ENCODE data around the gene LDHAL6B.
"Not testable (repeated sequence)": the region's sequence is repeated elsewhere in the genome, so short reads cannot be mapped to it uniquely, and the experiment has no call there.

LDHAL6B gene
- 0 reads per million in 2 experiments for total RNA-seq

DNA sequence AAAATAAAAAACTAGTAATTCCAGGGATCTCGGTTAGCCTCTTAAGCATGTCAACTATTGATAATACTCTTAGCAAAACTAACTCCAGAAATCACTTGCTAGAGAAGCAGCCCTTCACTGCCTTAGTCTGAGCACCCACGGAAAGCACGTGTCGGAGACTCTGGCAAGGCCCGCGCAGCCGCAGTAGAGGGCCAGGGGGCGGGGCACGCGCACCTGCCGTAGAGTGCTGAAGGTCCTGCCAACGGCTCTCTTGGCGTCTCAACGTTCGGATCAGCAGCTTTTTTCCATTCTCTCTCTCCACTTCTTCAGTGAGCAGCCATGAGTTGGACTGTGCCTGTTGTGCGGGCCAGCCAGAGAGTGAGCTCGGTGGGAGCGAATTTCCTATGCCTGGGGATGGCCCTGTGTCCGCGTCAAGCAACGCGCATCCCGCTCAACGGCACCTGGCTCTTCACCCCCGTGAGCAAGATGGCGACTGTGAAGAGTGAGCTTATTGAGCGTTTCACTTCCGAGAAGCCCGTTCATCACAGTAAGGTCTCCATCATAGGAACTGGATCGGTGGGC is at the start of gene LDHAL6B:
LDHAL6B (plus strand) TSS at position 221 of the 561 bp plus-strand sequence; CDS start at position 319, 98 bp downstream.
- DNase-seq (ENCODE audit: low read depth): no peak

DNA sequence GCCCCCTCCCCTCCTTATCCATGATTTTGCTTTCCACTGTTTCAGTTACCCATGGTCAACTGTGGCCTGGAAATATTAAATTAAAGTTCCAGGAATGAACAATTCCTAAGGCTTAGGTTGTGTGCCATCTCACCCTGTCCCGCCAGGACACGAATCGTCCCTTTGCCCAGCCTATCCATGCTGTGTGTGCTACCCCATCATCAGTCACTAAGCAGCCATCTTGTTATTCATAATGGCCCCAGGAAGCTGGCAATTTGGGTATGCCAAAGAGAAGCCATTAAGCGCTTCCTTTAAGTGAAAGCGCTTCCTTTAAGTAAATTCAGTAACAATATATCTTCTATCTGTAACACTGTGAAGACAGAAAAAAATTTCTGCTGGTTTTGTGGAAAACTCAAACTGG is 49.2 kb upstream of the LDHAL6B start:
- no peak for DNase-seq (ENCODE audit: low read depth)

DNA sequence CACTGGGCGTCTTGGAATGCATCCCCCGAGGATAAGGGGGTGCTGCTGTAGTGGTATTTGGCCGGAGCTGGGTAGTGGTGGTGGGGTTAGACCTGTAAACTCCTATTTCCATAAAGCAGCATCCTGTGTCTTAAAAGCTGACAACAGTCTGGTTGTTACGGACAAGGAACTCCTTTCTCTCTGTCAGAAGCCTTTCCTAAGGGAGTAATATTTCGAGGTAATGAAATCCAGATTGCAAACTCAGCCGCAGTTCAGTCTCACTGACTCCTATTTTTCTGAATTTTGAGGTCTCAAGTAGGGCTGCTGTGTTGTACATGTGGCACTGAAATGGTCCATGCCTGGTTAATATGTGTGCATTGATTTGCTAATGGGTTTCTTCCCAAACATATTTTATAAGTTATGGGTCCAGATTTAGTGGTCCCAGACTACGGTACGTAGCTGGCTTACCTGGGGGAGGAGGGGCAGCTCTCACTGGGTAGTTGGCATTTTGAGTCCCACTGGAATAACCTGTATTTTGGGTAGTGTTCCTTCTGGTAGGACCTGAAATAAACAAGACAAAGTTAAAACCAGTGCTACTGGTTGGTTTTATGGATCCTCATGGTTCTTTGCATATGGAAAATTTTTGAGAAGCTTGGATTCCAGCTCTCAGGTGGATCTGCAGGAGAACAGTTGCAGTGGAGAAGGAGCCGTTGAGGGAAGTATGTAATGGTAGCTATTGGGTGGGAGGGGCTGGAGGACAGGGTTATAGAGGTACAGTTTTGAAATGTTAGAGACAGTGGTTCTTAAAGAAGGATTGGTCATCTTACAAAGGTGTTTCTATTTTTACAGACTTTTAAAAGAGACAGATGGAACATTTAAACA is 48.6 kb upstream of the LDHAL6B start:
- DNase-seq (ENCODE audit: low read depth): no peak

DNA sequence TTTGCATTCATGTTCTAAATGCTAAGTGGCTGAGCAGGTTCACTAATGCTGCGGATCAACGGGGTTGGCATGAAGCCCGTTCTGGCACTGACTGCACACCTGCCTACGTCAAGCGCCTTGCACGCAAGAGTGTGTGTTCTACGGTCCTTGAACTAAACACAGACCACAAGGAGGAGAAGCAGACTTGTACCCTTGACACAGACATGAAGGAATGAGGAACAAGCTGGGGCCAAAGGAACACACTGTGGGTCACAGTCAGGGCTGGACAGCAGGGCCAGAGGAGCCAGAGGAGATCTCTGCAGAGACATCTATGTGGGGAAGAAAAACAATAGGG is 48.0 kb upstream of the LDHAL6B start:
- no peak for DNase-seq (ENCODE audit: low read depth)

DNA sequence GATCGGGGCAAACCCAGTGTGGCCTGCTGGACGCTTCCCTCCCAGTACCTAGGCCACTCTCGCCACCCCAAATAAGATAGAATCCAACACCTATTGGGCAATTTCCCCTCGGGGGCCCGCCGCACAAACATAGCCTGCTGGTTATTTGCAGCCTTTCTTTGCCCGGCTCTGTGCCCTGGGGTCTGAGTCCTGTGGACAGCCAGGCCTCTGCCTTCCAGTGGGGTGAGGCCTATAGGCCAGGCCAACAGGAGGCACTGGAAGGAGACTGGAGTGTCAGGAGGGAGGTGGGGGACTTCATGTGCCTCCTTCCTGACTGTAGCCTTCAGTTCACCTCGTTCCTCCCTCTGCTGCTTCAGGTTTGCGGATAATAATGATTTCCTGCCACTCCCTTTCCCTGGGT is 47.4 kb upstream of the LDHAL6B start:
- no peak for DNase-seq (ENCODE audit: low read depth)

DNA sequence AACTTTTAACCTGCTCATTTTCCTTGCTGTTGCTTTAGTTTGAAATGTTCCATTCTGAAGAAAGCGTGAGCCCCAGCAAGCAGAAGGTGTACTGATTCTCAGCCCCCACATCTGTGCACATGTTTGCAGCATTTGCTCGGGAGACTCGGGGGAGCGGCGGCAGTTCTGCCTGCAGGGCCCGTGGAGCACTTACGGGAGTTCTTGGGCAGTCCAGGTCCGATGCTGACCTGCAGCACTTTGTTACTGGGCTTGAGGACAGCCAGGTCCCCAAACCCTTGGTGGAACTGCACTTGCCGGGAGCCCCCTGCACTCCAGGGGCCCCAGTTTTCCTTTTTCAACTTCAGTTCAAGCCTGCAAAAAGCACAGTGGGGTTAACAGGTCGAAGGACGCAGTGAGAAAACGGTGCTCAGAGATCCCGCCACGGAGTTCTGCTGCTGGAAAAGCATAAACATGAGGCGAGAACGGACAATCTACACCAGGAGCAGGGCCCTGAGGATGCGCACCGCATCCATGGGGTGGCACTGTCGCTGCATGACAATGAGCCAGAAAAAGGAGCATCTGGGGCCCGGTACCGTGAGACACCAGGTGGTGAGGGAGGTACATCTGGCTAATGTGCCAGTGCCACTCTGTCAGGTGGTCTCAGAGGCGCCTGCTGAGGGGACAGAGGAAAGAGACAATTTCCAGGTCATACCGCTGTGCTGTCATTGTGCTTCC is 45.6 kb upstream of the LDHAL6B start:
- no peak for DNase-seq (ENCODE audit: low read depth)

DNA sequence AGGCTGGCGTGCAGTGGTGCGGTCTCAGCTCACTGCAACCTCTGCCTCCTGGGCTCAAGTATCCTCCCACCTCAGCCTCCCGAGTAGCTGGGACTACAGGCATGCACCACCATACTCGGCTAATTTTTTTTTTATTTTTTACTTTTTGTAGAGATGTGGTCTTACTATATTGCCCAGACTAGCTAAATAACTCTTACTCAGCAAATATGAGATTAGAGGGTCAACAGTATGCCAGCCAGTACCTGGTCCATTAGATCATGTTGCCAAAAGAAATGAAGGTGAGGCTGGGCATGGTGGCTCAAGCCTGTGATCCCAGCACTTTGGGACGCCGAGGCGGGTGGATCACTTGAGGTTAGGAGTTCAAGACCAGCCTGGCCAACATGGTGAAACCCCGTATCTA is 44.6 kb upstream of the LDHAL6B start:
- DNase-seq (ENCODE audit: low read depth): not testable (repeated sequence)

DNA sequence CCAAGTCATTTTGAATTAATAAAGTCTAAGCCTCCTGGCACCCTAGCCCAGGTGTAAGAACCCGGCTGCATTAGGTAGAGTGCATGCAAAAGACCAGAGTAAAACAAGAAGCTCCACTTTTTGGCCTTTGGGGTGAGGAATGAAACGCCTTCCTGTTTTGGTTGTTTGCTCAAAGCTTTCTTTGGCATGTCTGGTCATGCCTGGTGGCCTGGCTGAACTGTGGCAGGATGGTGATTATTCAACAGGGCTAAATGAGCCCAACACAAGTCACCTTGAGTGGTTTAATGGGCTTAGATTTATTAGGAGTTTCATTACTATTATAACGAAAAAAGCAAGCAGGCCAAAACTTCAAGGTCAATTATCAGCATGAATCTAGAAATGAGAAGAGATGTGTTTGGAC is 40.9 kb upstream of the LDHAL6B start:
- DNase-seq (ENCODE audit: low read depth): no peak

DNA sequence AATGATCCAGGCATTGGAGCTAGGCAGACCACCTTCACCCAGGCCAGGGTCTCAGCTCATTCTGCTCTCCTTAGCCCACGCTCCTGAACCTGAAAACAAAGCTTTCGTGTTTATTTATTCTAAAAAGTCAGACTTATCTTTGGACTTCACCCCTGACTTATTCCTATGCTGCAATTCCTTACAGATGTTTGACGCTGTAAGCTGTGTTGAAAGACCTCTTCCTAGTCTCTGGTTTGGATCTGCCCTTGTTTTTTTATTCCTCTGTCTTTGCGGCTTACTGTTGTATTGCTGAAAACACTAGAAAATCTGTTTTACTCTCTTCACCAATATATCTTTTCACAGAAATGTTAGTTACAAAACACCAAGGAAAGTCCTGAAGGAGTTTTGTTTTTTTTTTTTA is 40.5 kb upstream of the LDHAL6B start:
- DNase-seq (ENCODE audit: low read depth): no peak

DNA sequence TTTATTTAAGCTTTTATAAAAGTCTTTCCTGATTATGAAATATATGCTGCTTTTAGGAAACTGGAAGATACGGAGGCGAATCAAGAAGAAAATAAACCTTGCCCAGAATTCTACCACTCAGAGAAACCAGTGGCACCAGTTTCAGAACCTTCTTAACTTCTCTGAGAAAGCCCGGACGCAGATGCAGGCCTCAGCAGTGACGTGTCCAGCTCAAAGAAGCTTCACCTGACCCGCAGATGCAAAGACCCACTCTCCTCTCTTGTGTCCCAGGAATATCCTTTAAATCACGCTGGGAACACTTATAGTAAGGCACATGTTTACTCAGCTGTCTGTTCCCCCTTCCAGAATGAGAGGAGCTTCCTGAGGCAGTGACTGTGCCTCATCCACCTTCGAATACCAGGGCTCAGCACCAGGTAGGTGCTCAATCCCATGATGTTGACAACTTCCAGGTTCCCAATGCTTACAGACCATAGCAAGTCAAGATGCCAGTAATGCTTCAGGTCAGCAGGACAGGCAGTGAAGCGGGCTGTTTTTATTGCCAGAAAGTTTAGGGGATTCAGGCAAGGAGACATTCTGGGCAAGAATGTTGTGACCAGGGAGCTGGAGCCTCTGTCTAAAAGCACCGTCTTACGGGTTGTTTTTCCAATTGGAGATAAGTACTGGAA is 39.9 kb upstream of the LDHAL6B start:
- DNase-seq (ENCODE audit: low read depth): no peak

DNA sequence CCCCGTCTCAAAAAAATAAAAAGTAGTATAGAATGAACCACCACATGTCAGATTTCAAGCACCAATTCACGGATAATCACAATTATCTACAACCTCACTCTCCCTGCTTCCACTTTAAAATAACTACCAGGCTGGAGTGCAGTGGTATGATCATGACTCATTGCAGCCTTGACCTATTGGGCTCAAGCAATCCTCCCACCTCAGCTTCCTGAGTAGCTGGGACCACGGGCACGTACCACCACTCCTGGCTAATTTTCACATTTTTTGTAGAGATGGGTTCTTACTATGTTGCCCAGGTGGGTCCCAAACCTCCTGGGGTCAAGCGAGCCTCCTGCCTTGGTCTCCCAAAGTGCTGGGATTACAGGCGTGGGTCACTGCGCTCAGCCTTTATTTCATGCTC is 38.1 kb upstream of the LDHAL6B start:
- no peak for DNase-seq (ENCODE audit: low read depth)

DNA sequence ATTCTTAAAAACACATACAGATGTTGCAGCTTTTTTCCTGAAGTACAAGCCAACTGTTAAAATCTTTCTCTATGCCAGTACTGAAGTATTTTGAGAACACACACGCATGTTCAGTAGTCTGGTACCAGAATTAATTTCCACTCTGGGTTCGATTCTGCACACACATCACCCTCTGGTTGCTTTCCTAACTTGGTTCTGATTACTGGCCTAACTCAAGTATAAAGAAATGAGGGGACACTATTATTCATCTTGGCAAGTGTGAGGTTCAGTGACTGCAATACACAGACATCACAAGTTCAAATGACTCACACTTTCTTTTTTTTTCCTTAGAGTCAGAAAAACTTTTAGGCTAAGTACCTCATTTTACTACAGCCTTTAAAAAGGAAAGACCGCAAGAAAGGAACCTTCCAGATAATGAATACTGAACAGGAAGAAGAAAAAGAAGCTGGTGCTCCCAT is 37.4 kb upstream of the LDHAL6B start:
- no peak for DNase-seq (ENCODE audit: low read depth)

DNA sequence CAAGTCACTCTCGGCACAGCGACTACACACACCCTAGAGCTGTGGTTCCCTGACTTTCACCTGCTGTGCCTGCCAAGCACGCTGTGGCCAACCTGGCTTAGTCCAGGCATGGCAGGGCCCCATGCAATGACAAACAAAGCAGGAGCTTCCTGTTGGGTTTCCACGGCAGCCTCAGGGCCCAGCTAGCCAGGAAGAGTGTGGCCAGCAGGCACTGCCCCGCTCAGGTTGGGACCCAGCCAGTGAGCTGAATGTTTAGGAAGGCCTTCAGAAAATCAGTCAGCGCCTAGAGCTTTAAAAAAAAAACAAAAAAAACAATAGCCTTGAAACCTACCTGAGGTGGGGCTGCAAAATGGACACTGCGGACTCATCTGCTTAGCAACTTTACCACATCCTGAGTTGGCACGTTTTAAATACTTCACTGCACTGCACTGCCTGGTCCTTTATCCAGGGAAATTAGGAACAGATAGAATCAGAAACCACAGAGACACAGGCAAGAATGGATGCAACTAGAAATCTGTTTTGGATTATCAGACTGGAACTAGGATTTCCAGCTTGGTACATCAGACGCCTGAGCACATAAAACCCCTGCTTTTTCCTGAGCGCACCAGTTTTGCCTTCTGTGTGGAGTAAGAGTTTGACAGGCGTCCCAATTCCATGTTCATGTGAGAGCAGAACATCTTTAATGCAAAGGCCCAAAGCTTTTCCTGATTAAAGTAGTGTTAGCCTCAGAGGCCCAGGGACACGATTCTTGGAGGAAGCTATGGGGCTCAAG is 36.2 kb upstream of the LDHAL6B start:
- no peak for DNase-seq (ENCODE audit: low read depth)

DNA sequence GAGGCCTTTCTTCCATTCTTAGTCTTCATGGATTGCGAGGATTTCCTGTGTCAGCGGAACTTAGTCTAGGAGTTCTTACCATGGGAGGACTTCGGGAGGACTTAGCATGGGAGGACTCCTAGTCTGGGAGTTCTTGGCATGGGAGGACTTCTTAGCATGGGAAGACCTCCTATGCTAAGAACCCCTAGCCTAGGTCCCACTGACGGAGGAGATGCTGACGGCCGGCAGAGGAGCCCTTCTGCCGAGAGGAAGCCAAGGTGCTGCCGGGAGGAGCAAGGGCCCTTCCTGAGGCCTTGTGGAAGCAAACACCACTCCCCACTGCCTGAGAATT is 35.6 kb upstream of the LDHAL6B start:
- no peak for DNase-seq (ENCODE audit: low read depth)

DNA sequence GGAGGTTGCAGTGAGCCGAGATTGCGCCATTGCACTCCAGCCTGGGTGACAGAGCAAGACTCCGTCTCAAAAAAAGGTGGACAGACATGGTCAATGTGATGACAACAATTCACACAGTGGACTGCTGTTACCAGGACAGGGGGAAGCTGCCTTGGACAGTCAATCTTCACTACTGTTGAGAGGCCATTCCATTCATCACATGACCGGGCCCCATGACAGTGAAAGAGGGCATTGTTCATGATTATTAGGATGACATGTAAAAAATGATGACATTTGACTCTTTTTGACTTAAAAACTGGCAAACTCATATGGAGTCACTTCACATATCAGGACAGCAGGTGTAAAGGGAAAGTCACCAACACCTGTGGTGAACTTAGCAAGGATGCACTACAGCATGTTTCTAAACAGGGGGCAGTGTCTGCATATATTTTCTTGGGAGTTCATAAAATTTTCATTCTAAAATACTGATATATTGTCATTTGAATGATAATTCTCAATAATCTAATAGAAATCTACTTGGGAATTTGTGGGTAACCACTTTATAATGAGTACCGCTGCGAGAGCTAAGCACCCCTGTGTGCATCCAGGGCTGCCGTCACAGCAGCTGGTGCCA is 34.2 kb upstream of the LDHAL6B start:
- DNase-seq (ENCODE audit: low read depth): no peak

DNA sequence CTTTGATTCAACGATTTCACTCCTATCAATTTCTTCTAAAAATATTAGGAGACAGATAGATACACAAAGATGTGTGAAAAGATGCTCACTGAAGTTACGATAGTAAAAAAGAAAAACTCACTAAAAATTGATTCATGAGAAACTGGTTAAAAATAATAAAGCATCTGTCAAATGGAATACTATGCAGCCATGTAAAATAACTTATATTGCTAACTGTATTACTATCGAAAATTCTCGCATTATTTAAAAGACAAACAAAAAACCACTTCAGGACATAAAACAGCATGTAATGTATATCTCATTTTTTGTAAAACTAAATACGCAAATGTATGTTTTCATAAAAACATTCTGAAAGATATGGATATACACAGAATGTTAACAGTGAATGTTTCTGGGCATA is 33.4 kb upstream of the LDHAL6B start:
- no peak for DNase-seq (ENCODE audit: low read depth)

DNA sequence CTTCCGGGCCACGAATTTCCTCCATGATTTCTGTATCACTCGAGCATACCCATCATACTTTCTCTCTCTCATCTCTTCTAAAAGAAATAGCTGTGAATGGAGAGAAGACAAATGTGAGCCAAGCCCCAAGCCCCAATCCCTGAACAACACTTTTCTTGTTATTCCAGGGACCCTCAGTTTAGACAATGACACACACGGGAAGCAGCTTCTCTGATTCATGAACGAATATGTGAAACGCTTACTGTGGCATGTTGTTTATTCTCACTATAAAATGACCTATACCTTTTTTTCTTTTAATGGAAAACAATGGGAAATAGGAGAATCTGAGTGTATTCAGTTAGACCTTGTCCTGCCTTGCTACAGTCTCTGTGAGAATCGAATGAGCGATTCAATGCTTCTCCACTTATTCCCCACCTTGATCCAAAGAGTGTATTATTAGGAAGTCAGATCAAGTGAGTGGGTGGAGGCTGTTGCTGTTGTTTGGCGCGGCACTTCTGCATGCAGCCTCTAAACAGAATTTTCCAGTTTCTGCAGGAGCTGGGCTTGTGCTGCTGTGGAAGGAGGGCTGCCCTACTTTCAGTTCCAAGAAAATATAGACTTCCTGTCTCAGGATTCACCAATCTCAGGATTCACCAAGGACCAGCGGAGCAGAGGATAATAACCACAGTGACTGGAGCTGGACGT is 32.4 kb upstream of the LDHAL6B start:
- no peak for DNase-seq (ENCODE audit: low read depth)

DNA sequence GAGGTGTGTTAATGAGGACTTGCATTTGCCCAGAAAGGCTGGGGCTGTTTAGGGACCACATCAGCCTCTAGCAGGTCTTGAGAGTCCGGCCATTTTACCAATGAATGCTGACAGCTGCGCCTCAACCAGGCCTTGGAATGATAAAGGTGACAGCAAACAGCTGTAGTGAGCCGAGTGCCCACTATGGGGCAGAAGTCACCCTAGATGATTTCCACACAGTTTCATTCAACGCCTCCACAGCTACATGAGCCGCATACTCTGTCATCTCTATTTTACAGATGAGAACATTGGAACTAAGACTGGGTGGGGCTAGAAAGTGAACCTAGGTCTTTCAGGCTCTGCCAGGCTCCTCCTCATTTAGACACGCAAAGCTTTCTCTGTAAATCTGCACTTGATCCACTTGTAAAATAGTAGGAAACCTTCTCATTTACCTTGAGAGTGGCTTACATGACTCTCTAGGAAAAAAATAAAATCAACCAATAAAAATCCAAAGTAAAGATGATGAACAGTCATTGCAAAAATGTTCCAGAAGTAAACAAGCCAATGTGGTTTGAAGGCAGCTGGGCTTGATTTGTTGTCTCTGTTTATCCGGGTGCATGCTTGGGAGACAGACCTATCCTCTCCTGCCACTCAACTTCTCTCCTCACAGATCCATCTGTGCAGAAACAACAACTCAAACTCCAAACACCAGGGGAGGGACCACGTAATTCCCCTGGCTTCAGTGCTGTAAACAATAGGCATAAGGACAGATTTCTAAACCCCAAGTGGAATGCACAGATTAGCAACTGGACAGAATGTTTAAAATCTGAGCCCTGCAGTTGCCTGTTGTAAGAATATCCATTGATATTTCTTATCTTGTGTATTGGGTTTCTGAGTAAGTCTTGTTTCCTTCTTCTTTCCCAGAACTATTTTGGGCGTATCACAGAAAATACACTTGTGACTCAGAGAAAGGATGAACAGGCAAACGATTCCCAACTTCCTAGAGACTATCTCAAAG is 31.5 kb upstream of the LDHAL6B start:
- DNase-seq (ENCODE audit: low read depth): no peak

DNA sequence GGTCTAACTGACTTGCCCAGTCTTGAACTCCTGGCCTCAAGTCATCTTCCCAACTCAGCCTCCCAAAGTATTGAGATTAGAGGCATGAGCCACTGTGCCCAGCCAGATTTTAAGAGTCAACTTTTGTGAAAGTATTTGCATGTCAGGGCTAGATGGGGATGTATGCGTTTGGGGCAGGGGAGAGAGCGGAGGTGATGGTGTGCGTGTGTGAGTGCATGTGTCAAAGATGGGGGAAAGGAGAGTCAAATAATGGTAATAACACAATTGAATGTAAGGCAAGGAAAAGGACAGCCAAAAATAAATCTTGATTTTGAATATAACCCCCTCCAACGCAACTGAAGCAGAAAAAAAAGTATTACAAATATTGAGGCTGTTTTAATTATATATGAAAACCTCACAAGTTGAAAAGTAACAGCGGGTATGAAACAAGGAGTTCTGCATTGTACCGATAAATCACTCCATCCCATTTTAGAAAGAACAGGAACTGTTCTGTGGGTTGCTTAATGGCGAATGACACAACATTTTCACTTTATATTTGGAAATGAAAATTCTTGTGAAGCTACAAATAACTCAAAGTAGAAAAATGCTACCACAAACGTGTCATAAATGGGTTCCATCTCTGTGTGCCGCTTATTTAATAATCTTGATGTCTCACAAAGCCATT is 29.9 kb upstream of the LDHAL6B start:
- no peak for DNase-seq (ENCODE audit: low read depth)

All from T follicular helper cell (primary cell).